ENCODE results near the gene KRTAP5-7. TPM values are rescaled to one million over a fixed set of nuclear protein-coding genes. Genes with fewer than 3 reads are reported as not detected.

The KRTAP5-7 gene
- total RNA-seq, 1 experiment from 2014 or later = not detected

DNA sequence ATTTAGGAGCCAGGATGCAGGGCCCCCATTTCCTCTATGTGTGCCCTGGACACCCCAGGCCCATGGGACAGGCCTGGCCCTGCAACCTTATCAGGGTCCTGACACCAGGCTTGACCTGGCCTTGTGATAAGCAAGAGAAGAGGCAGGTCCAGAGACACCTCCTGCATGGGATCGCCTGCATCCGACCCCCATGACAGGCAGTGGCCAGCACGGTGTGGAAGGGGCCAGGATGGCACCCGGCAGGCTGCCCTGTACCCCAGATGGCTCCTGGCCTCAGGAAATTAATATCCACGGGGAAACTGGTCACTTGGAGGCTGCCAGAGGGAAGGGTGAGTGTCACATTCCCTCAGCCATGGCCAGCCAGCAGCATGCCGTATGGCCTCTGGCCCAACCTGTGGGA, 27.9 kb downstream of the KRTAP5-7 start:
- intact Hi-C loops (cut with micrococcal nuclease; ENCODE audit: unreplicated experiment) = no loop called here

DNA sequence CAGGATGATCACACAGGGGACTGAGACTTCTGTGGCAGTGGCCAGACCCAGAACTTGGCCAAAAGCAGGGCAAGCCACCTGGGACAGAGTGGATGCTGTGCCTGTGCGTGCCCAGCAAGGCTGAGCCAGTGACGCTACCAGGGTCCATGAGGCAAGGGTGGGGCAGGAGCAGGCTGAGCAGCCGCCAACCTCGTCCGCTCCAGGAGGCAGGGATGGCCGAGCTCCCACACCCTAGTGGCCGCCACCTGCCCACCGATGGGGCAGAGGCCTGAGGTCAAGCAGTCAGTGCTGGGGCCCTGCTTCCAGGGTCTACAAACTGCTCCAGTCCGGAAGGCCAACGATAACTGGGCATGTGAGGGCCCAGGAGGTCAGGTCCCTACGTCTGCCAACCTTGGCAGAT, 28.4 kb downstream of the KRTAP5-7 start:
- Histone ChIP-seq H3K4me1 (replicated peaks; ENCODE audit: insufficient read depth) (no peaks in the 10 kb centered on the region), H3K79me2 (ENCODE audit: low read depth) (no peaks in the 10 kb centered on the region), H3K4me3 (no peak overlapping the region), H3K9me2 (ENCODE audit: insufficient read depth) (no peaks in the 10 kb centered on the region), H3K27me3 (ENCODE audit: insufficient read depth, low read depth) (peaks cover 5% of the 10 kb centered on the region; the same call in 1 of the 2 replicates), H3F3A (ENCODE audit: insufficient read depth, low read depth) (no peaks in the 10 kb centered on the region), H3K4me2 (no peak overlapping the region), H3K9me3 (ENCODE audit: insufficient read depth, low read depth) (no peaks in the 10 kb centered on the region), H4K20me1 (ENCODE audit: insufficient read depth) (no peaks in the 10 kb centered on the region), H2AFZ (no peak overlapping the region), H3K36me3 (ENCODE audit: low read depth) (no peaks in the 10 kb centered on the region), H3K27ac (no peak overlapping the region)
- intact Hi-C loops (cut with micrococcal nuclease; ENCODE audit: unreplicated experiment) = no loop called here
- TF ChIP-seq, protein P1, sequence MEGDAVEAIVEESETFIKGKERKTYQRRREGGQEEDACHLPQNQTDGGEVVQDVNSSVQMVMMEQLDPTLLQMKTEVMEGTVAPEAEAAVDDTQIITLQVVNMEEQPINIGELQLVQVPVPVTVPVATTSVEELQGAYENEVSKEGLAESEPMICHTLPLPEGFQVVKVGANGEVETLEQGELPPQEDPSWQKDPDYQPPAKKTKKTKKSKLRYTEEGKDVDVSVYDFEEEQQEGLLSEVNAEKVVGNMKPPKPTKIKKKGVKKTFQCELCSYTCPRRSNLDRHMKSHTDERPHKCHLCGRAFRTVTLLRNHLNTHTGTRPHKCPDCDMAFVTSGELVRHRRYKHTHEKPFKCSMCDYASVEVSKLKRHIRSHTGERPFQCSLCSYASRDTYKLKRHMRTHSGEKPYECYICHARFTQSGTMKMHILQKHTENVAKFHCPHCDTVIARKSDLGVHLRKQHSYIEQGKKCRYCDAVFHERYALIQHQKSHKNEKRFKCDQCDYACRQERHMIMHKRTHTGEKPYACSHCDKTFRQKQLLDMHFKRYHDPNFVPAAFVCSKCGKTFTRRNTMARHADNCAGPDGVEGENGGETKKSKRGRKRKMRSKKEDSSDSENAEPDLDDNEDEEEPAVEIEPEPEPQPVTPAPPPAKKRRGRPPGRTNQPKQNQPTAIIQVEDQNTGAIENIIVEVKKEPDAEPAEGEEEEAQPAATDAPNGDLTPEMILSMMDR (conservative IDR thresholded peaks at IDR 0.05) = no peak
- TF ChIP-seq EZH2 (IDR thresholded peaks at IDR 0.05; ENCODE audit: low read depth) = no peak
- no TSS peak for BruUV-seq (replicated peaks)
- DNase-seq = no peak
- POLR2A ChIA-PET (ENCODE audit: unreplicated experiment) = no interaction called here
- CTCF ChIA-PET = no interaction called here

More for the DNA sequence above, 27.9 kb downstream of the KRTAP5-7 start:
- H3K36me3 ChIP-seq (ENCODE audit: low read depth) = no peaks in the 10 kb centered on the region
- CTCF ChIA-PET = no interaction called here
- H3K9me3 ChIP-seq (ENCODE audit: insufficient read depth, low read depth) = no peaks in the 10 kb centered on the region
- no peaks in the 10 kb centered on the region for H3K9me2 ChIP-seq (ENCODE audit: insufficient read depth)
- H4K20me1 ChIP-seq (ENCODE audit: insufficient read depth) = no peaks in the 10 kb centered on the region
- TF ChIP-seq EZH2 (IDR thresholded peaks at IDR 0.05; ENCODE audit: low read depth) = no peak
- TF ChIP-seq, protein P1 (conservative IDR thresholded peaks at IDR 0.05) = no peak
- H2AFZ ChIP-seq = no peak overlapping the region
- no peaks in the 10 kb centered on the region for H3F3A ChIP-seq (ENCODE audit: insufficient read depth, low read depth)
- H3K27ac ChIP-seq = no peak overlapping the region
- H3K27me3 ChIP-seq (ENCODE audit: insufficient read depth, low read depth) = peaks cover 4% of the 10 kb centered on the region; the same call in 1 of the 2 replicates
- DNase-seq = no peak
- no peaks in the 10 kb centered on the region for H3K79me2 ChIP-seq (ENCODE audit: low read depth)
- no TSS peak for BruUV-seq (replicated peaks)
- H3K4me3 ChIP-seq = no peak overlapping the region
- H3K4me1 ChIP-seq (replicated peaks; ENCODE audit: insufficient read depth) = no peaks in the 10 kb centered on the region
- POLR2A ChIA-PET (ENCODE audit: unreplicated experiment) = no interaction called here
- no peak overlapping the region for H3K4me2 ChIP-seq

DNA sequence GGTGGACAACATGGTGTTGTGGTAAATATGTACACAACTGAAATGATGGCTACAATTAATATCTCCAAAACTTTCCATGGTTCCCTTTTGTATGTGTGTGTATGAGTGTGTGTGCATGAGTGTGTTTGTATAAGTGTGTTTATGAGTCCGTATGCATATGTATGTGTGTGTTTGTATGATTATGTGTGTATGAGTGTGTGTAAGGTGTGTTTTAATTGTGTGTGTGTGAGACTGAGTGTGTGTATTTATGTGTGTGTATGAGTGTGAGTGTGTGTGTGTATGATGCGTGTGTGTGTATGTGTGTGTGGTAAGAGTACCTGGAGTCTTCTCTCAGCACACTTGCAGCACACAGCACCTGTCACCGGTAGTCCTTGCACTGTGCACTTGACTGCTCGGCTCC, 29.0 kb downstream of the KRTAP5-7 start:
- Histone ChIP-seq H3K4me3 (no peak overlapping the region), H3K4me2 (no peak overlapping the region), H3K9me3 (ENCODE audit: insufficient read depth, low read depth) (no peaks in the 10 kb centered on the region), H3K27ac (no peak overlapping the region), H3K9me2 (ENCODE audit: insufficient read depth) (no peaks in the 10 kb centered on the region), H4K20me1 (ENCODE audit: insufficient read depth) (no peaks in the 10 kb centered on the region), H3K36me3 (ENCODE audit: low read depth) (no peaks in the 10 kb centered on the region), H3K79me2 (ENCODE audit: low read depth) (no peaks in the 10 kb centered on the region), H3K4me1 (replicated peaks; ENCODE audit: insufficient read depth) (no peaks in the 10 kb centered on the region), H3K27me3 (ENCODE audit: insufficient read depth, low read depth) (peaks cover 5% of the 10 kb centered on the region; the same call in 1 of the 2 replicates), H2AFZ (no peak overlapping the region), H3F3A (ENCODE audit: insufficient read depth, low read depth) (no peaks in the 10 kb centered on the region)
- DNase-seq = no peak
- ChIA-PET CTCF (no interaction called here), POLR2A (ENCODE audit: unreplicated experiment) (no interaction called here)
- no TSS peak for BruUV-seq (replicated peaks)
- TF ChIP-seq, protein P1 (conservative IDR thresholded peaks at IDR 0.05) = no peak
- no peak for TF ChIP-seq EZH2 (IDR thresholded peaks at IDR 0.05; ENCODE audit: low read depth)
- intact Hi-C loops (cut with micrococcal nuclease; ENCODE audit: unreplicated experiment) = no loop called here

Data from PC-9 (cell line).